SK-N-SH (cell line): Measurements from ENCODE around the gene LRRC17. TPM values are rescaled to one million over a fixed set of nuclear protein-coding genes. Genes with fewer than 3 reads are reported as not detected.
"Not testable (repeated sequence)": the region's sequence is repeated elsewhere in the genome, so short reads cannot be mapped to it uniquely, and the experiment has no call there.

Experiments
- CTCF ChIA-PET: fragments of 300-600, 350-600 bp; formaldehyde crosslinking; extraction: SDS; loops from one replicate; lab custom pipeline; 2021; lab: Yijun Ruan, JAX
- POLR2A ChIA-PET: fragments of 350-600 bp; sonication (Branson Sonifier 250); formaldehyde crosslinking; extraction: SDS; loops from one replicate; lab custom pipeline; 2020; ENCODE audit warnings: antibody characterized with exemption, inconsistent platforms; lab: Yijun Ruan, JAX
- DNase-seq: peaks from one replicate; pipeline ENCODE4 v3.0.0; 2012
- H2AFZ ChIP-seq: fragments of 200-600 bp; sonication (generic); 2 replicates; pipeline ENCODE4 v1.8.1; 2016; ENCODE audit warnings: antibody characterized with exemption, mild to moderate bottlenecking, low read depth
- H3F3A ChIP-seq: fragments of 200-600 bp; sonication (generic); replicated peaks from 2 replicates; pipeline ENCODE3; 2016; ENCODE audit warnings: antibody characterized with exemption, mild to moderate bottlenecking; ENCODE audit not compliant: insufficient read depth
- H3K27ac ChIP-seq, 2 experiments: fragments of 200-500 bp in 1 of 2; fragments of 200-600 bp in 1 of 2; sonication (Bioruptor generic) in 1 of 2; sonication (generic), shearing (Covaris generic) in 1 of 2; 2 replicates each; pipeline versions ENCODE4 v1.5.1 to v1.6.1; 2014 to 2016; ENCODE audit warnings: low read depth in 2 of 2, inconsistent platforms in 1 of 2, low read length in 1 of 2, mild to moderate bottlenecking in 1 of 2, mixed read lengths in 1 of 2
- H3K27me3 ChIP-seq: fragments of 200-600 bp; sonication (generic), shearing (Covaris generic); 2 replicates; pipeline ENCODE4 v1.6.1; 2016; ENCODE audit warnings: mixed run types; ENCODE audit not compliant: insufficient read depth
- H3K36me3 ChIP-seq, 2 experiments: fragments of 200-500 bp in 1 of 2; fragments of 200-600 bp in 1 of 2; sonication (Bioruptor generic) in 1 of 2; sonication (generic) in 1 of 2; replicated peaks in 1 of 2; 2 replicates each; pipeline versions ENCODE3 to v1.5.1; 2014 to 2016; ENCODE audit warnings: low read length in 1 of 2, mild to moderate bottlenecking in 1 of 2; ENCODE audit not compliant: insufficient read depth in 2 of 2, control insufficient read depth in 1 of 2
- H3K4me1 ChIP-seq, 2 experiments: fragments of 200-500 bp in 1 of 2; fragments of 200-600 bp in 1 of 2; sonication (Bioruptor generic) in 1 of 2; sonication (generic), shearing (Covaris generic) in 1 of 2; 2 replicates each; pipeline versions ENCODE4 v1.5.1 to v1.6.1; 2014 to 2016; ENCODE audit warnings: low read depth in 1 of 2, low read length in 1 of 2, mixed run types in 1 of 2; ENCODE audit not compliant: insufficient read depth in 2 of 2, control insufficient read depth in 1 of 2
- H3K4me2 ChIP-seq: fragments of 200-600 bp; sonication (generic), shearing (Covaris generic); 2 replicates; pipeline ENCODE4 v1.6.1; 2017; ENCODE audit warnings: mixed run types
- H3K4me3 ChIP-seq, 2 experiments: fragments of 200-500 bp in 1 of 2; fragments of 200-600 bp in 1 of 2; sonication (Bioruptor generic) in 1 of 2; sonication (generic), shearing (Covaris generic) in 1 of 2; 2 replicates each; pipeline versions ENCODE4 v1.5.1 to v1.8.1; 2014 to 2016; ENCODE audit warnings: low read depth in 2 of 2, inconsistent platforms in 1 of 2, low read length in 1 of 2, mild to moderate bottlenecking in 1 of 2, mixed read lengths in 1 of 2, moderate library complexity in 1 of 2
- H3K79me2 ChIP-seq: fragments of 200-600 bp; sonication (generic); 2 replicates; pipeline ENCODE4 v1.8.1; 2017; ENCODE audit warnings: mild to moderate bottlenecking; ENCODE audit not compliant: insufficient read depth
- H3K9ac ChIP-seq: fragments of 200-600 bp; sonication (generic); 2 replicates; pipeline ENCODE4 v1.6.1; 2017; ENCODE audit warnings: mixed run types
- H3K9me2 ChIP-seq: fragments of 200-600 bp; sonication (generic); 2 replicates; pipeline ENCODE4 v1.6.1; 2017; ENCODE audit warnings: mixed run types
- H3K9me3 ChIP-seq: fragments of 200-600 bp; sonication (generic); 2 replicates; pipeline ENCODE4 v1.6.1; 2017; ENCODE audit warnings: mixed run types, mild to moderate bottlenecking, moderate library complexity
- H4K20me1 ChIP-seq: fragments of 200-600 bp; sonication (generic); 2 replicates; pipeline ENCODE4 v1.6.1; 2017; ENCODE audit warnings: mild to moderate bottlenecking, mixed run types; ENCODE audit not compliant: insufficient read depth
- ELF1 ChIP-seq: IDR thresholded peaks from 2 replicates; pipeline ENCODE4 v1.4.0; 2012
- IRF3 ChIP-seq: fragments of 150-350 bp; IDR thresholded peaks from 2 replicates; pipeline ENCODE4 v1.6.1; 2016; ENCODE audit warnings: mild to moderate bottlenecking, low read depth, low read length
- MEF2A ChIP-seq: IDR thresholded peaks from 2 replicates; pipeline ENCODE4 v1.4.0; 2012; ENCODE audit warnings: low read depth, borderline replicate concordance
- NFIC ChIP-seq: IDR thresholded peaks from 2 replicates; pipeline ENCODE4 v1.4.0; 2012; ENCODE audit warnings: borderline replicate concordance
- POLR2AphosphoS5 ChIP-seq: IDR thresholded peaks from 2 replicates; pipeline ENCODE4 v1.6.1; 2012; ENCODE audit warnings: low read depth, low read length
- RCOR1 ChIP-seq: fragments of 150-350 bp; IDR thresholded peaks from 2 replicates; pipeline ENCODE4 v1.6.1; 2017; ENCODE audit warnings: antibody characterized with exemption, low read length
- RXRA ChIP-seq: IDR thresholded peaks from 2 replicates; pipeline ENCODE4 v1.4.0; 2012; ENCODE audit warnings: low read depth, mild to moderate bottlenecking, borderline replicate concordance
- SIN3A ChIP-seq: IDR thresholded peaks from 2 replicates; pipeline ENCODE4 v1.6.1; 2012; ENCODE audit warnings: low read depth, mild to moderate bottlenecking, low read length, moderate library complexity, borderline replicate concordance
- TCF12 ChIP-seq: IDR thresholded peaks from 2 replicates; pipeline ENCODE4 v1.4.0; 2012
- TEAD4 ChIP-seq: IDR thresholded peaks from 2 replicates; pipeline ENCODE4 v1.4.0; 2012; ENCODE audit warnings: mild to moderate bottlenecking, borderline replicate concordance; ENCODE audit not compliant: insufficient read depth
- whole genome bisulfite sequencing: methylation state at CpG from one replicate; pipeline ENCODE4 v1.1.6; 2017; ENCODE audit warnings: low lambda C conversion rate; 5-methylcytosine and 5-hydroxymethylcytosine counted together
- polyA plus RNA-seq, 3 experiments: library from polyadenylated mRNA; depleted of rRNA; stranded (reverse); fragments of >200 nt; gene quantifications; 2 replicates each; pipeline ENCODE4 v1.2.3, GENCODE V29; 2012
- TF ChIP-seq, protein P1 (sequence below): IDR thresholded peaks from 2 replicates; pipeline ENCODE4 v1.6.1; 2012; ENCODE audit warnings: mild to moderate bottlenecking, low read depth, low read length, moderate library complexity
- TF ChIP-seq, protein P2 (sequence below): IDR thresholded peaks from 2 replicates; pipeline ENCODE4 v1.4.0; 2012; ENCODE audit warnings: low read depth

The LRRC17 gene
- polyA plus RNA-seq, 1 of the 3 experiments (the other 2 are of a cell fraction), result 101 TPM

GRCh38 chr7:102898532-102898859 is 14.3 kb upstream of the LRRC17 start:
- WGBS, result 92% methylated on average over 5 of the region's 5 CpGs
- no peak overlapping the region for H2AFZ ChIP-seq
- no peaks in the 10 kb centered on the region for H3K36me3 ChIP-seq
- H3K27ac ChIP-seq, result peak overlapping the region in 1 of 2 experiments; percentile 69; a peak in 1 of 4 replicates
- ChIA-PET CTCF (no interaction called here), POLR2A (no interaction called here)
- H3K9ac ChIP-seq, result no peak overlapping the region
- no peaks in the 10 kb centered on the region for H3K79me2 ChIP-seq
- no peaks in the 10 kb centered on the region for H3K27me3 ChIP-seq
- H3F3A ChIP-seq, result peaks cover 8% of the 10 kb centered on the region
- H4K20me1 ChIP-seq, result no peaks in the 10 kb centered on the region
- H3K4me1 ChIP-seq, result peaks cover 0 to 7% of the 10 kb centered on the region in 2 experiments; a peak in 1 of 4 replicates
- H3K9me2 ChIP-seq, result no peaks in the 10 kb centered on the region
- H3K9me3 ChIP-seq, result peaks cover 2% of the 10 kb centered on the region; the same call in 1 of the 2 replicates
- TF ChIP-seq TCF12, result no peak
- no peak for TF ChIP-seq ELF1
- TF ChIP-seq NFIC, result no peak
- TF ChIP-seq POLR2AphosphoS5, result no peak
- no peak for TF ChIP-seq SIN3A
- no peak for TF ChIP-seq RCOR1
- TF ChIP-seq, all 33 proteins: peak for 0
- DNase-seq, result no peak
- H3K4me3 ChIP-seq, result no peak overlapping the region
- no peak overlapping the region for H3K4me2 ChIP-seq

DNA sequence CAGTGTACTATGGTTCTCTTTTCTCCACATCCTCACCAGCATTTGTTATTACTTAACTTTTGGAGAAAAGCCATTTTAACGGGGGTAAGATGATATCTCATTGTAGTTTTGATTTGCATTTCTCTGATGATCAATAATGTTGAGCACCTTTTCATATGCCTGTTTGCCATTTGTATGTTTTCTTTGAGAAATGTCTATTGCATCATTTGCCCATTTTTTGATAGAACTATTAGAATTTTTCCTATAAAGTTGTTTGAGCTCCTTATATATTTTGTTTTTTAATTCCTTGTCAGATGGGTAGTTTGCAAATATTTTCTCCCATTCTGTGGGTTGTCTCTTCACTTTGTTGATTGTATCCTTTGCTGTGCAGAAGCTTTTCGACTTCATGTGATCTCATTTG is 10.7 kb upstream of the LRRC17 start:
- H2AFZ ChIP-seq, H3K27ac ChIP-seq, H3K4me2 ChIP-seq, H3K36me3 ChIP-seq, H4K20me1 ChIP-seq, H3K4me1 ChIP-seq, H3K79me2 ChIP-seq, H3K9me2 ChIP-seq, DNase-seq, H3K27me3 ChIP-seq, H3K4me3 ChIP-seq, H3K9ac ChIP-seq, POLR2A ChIA-PET, H3F3A ChIP-seq, CTCF ChIA-PET: not testable (repeated sequence)
- 73% methylated on average over 2 of the region's 2 CpGs for WGBS
- H3K9me3 ChIP-seq, result peaks cover 13% of the 10 kb centered on the region; the same call in 1 of the 2 replicates

- CTCF ChIA-PET, H4K20me1 ChIP-seq, H2AFZ ChIP-seq, H3K4me2 ChIP-seq, H3K4me1 ChIP-seq, H3K27ac ChIP-seq, H3K9ac ChIP-seq, H3K36me3 ChIP-seq, POLR2A ChIA-PET, H3F3A ChIP-seq, DNase-seq, H3K27me3 ChIP-seq, H3K79me2 ChIP-seq, H3K9me2 ChIP-seq, H3K4me3 ChIP-seq: not testable (repeated sequence)
- H3K9me3 ChIP-seq, result peaks cover 13% of the 10 kb centered on the region; the same call in 1 of the 2 replicates
- WGBS, result 89% methylated on average over 1 of the region's 1 CpG
Observed at GRCh38 chr7:102903576-102903975, 9.2 kb upstream of the LRRC17 start.

GRCh38 chr7:102908676-102909075 is 4.1 kb upstream of the LRRC17 start:
- no peak for DNase-seq
- Histone ChIP-seq H3F3A (no peaks in the 10 kb centered on the region), H3K4me3 (no peak overlapping the region)
- TF ChIP-seq POLR2AphosphoS5 (no peak), TEAD4 (no peak), MEF2A (no peak), SIN3A (no peak), RCOR1 (no peak), RXRA (no peak), IRF3 (no peak)
- TF ChIP-seq, protein P1, sequence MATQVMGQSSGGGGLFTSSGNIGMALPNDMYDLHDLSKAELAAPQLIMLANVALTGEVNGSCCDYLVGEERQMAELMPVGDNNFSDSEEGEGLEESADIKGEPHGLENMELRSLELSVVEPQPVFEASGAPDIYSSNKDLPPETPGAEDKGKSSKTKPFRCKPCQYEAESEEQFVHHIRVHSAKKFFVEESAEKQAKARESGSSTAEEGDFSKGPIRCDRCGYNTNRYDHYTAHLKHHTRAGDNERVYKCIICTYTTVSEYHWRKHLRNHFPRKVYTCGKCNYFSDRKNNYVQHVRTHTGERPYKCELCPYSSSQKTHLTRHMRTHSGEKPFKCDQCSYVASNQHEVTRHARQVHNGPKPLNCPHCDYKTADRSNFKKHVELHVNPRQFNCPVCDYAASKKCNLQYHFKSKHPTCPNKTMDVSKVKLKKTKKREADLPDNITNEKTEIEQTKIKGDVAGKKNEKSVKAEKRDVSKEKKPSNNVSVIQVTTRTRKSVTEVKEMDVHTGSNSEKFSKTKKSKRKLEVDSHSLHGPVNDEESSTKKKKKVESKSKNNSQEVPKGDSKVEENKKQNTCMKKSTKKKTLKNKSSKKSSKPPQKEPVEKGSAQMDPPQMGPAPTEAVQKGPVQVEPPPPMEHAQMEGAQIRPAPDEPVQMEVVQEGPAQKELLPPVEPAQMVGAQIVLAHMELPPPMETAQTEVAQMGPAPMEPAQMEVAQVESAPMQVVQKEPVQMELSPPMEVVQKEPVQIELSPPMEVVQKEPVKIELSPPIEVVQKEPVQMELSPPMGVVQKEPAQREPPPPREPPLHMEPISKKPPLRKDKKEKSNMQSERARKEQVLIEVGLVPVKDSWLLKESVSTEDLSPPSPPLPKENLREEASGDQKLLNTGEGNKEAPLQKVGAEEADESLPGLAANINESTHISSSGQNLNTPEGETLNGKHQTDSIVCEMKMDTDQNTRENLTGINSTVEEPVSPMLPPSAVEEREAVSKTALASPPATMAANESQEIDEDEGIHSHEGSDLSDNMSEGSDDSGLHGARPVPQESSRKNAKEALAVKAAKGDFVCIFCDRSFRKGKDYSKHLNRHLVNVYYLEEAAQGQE, result no peak
- TF ChIP-seq, protein P2, sequence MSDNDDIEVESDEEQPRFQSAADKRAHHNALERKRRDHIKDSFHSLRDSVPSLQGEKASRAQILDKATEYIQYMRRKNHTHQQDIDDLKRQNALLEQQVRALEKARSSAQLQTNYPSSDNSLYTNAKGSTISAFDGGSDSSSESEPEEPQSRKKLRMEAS, result no peak
- TF ChIP-seq, all 33 proteins: peak for 0
- H3K9me2 ChIP-seq, result no peaks in the 10 kb centered on the region
- no peak overlapping the region for H3K4me2 ChIP-seq
- ChIA-PET POLR2A (no interaction called here), CTCF (no interaction called here)
- peaks cover 0 to 6% of the 10 kb centered on the region in 2 experiments for H3K36me3 ChIP-seq
- H3K79me2 ChIP-seq, result no peaks in the 10 kb centered on the region
- H3K9ac ChIP-seq, result no peak overlapping the region
- H4K20me1 ChIP-seq, result no peaks in the 10 kb centered on the region
- no peaks in the 10 kb centered on the region for H3K27me3 ChIP-seq
- H3K9me3 ChIP-seq, result 0 out of 2 replicates have a peak, but pooled peaks cover 9% of the 10 kb centered on the region
- H2AFZ ChIP-seq, result no peak overlapping the region
- no peak overlapping the region for H3K27ac ChIP-seq
- H3K4me1 ChIP-seq, result no peaks in the 10 kb centered on the region; a peak in 1 of 4 replicates
